GM19025 (cell line): ENCODE results near the gene BCAN.
"Not testable (repeated sequence)": the region's sequence is repeated elsewhere in the genome, so short reads cannot be mapped to it uniquely, and the experiment has no call there.

Source experiments
- ATAC-seq: cut with Tn5 transposase; IDR thresholded peaks from one replicate; pipeline ENCODE4 v1.9.1; 2021; ENCODE audit warnings: mild to moderate bottlenecking, low read depth, moderate library complexity; ENCODE audit not compliant: unreplicated experiment

BCAN gene

GRCh38 chr1:156612666-156613065, 29.3 kb upstream of the BCAN start:
- ATAC-seq, result no peak

DNA sequence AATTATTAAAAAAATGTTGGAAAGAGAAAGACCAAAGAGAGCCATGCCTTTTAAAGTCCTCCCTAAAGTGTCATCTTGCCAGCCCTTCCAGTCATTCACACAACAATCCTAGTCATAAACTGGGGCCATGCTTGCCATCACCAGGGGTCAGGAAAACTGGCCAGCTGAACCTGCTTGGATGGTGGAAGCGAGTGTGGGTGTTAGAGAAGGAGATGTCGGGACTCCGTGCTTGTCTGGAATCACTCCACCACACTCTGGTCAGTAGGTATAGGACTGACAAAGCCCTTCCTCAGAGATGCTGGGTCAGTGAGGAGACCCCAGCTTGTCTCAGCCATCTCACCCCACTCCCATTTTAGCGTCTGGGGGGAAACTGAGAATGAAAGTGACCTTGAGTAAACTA, 26.0 kb upstream of the BCAN start:
- ATAC-seq, result no peak

DNA sequence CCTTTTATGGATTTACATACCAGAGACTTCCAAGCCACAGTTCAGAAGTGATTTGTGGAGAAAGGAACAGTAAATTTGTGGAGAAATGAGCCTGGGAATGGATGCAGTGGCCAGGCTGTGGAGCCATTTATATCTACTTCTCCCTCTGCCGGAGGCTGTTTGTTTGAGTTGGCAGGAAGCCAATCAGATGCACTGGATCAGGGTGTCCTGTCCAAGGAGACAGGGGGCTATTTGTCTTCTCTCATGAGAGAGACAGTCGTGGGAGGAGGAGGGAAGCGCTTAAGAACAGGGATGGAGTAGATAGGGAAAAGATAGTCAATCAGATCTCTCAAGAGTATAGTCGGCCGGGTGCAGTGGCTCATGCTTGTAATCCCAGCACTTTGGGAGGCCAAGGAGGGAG, 25.5 kb upstream of the BCAN start:
- no peak for ATAC-seq

DNA sequence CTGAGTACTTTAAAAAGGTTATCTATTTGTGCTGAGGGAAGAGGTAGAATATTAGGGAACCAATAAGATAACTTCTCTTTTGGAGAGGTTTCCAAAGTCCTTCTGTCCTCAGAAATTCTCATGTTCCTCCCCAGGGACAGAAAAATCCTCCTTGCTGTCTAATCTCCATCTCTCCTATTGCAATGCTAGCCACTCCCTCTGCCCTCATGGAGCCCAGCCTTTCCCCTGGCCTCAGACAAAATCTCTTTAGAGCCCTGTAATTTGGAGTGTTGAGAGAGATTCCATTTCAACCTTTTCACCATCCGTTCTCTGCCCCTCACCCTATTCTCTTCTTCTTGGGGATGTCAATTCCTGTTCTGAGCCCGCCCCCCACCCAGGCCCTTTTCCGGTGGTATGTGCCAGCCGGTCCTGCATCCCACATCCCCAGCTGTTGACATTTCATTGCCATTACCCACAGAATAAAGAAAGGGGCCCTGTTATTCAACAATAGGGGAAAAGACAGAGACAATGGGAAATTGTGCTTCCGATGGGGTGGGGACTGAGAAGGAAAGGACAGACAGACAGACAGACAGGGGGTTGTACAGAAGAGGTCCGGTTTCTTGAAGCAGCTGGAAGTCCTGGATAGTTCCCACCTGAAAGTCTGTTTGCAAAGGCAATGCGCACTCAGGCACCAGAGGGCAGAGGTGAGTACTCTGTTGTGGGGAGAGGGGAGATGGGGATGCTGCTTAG, 22.9 kb upstream of the BCAN start, which contains the start of gene HAPLN2:
HAPLN2 (plus strand) TSS at position 563 of the 729 bp plus-strand sequence. CDS start 4,076 bp downstream, outside the sequence.
- no peak for ATAC-seq

DNA sequence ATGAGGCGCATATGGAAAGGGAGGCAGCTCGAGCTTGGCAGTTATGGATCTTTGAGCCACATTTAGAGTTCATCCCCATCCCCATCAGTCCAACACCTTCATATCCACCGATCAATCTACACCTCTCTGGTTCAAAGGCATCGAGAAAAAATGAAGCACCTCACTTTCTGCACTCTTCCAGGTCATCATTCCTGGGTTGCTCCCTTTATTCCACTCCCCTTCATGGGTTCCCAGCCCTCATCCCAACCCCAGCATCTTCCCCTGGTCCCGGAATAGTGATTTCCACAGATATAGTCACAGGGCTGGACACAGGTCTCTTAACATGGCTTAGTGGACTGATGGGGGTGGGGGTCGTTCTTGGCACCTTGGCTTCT, 22.3 kb upstream of the BCAN start:
- ATAC-seq, result no peak

- ATAC-seq, result no peak
These were observed 19.2 kb upstream of the BCAN start for GRCh38 chr1:156622581-156623297.

GRCh38 chr1:156623946-156624813, 17.7 kb upstream of the BCAN start:
- ATAC-seq, result no peak

DNA sequence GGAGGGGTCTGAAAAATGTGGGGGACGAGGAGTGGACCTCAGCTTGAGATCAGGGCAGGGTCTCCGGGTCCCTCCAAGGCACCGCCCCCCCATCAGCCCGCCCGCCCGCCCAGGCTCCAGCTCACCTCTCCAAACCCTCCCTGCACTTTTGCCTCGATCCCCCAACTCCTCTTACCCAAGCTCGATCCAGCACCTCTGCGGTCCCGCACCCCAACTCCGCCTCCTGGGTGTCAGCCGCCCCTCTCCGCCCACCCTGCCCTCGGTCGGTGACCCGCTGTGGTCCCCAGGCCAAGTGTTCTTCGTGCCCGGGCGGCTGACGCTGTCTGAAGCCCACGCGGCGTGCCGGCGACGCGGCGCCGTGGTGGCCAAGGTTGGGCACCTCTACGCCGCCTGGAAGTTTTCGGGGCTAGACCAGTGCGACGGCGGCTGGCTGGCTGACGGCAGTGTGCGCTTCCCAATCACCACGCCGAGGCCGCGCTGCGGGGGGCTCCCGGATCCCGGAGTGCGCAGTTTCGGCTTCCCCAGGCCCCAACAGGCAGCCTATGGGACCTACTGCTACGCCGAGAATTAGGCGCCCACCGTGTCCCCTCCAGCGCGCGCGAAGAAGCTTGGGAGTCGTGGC, 17.0 kb upstream of the BCAN start:
- no peak for ATAC-seq

DNA sequence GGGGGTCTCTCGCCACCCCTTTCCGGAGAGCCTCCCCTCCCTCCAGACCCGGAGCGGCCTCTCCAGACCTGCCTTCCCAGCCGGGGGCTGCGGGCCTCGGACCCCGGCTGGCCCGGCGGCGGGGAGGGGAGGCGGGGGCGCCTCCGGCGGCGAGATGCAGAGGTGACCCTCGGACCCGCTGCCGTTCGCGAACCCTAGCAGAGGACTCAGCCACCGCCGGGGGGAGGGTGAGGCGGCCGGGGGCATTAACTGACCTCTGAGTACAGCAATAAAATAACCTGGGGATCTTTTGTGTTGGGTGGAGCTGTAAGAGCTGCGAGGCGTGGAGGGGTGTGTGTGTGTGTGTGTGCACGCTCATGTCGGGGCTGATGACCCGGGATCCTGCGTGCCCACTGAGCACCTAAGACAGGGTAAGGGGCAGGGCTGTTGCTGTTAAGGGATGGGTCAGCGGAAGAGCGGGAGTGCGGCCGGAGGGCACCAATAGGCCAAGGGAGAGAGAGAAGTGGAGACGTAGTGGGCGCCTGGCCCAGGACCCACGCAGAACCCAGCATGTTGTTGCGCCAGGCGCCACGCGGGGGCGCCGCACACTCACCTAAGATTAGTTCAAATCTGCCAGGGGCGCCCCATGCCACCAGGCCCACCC, 16.4 kb upstream of the BCAN start:
- ATAC-seq, result no peak

DNA sequence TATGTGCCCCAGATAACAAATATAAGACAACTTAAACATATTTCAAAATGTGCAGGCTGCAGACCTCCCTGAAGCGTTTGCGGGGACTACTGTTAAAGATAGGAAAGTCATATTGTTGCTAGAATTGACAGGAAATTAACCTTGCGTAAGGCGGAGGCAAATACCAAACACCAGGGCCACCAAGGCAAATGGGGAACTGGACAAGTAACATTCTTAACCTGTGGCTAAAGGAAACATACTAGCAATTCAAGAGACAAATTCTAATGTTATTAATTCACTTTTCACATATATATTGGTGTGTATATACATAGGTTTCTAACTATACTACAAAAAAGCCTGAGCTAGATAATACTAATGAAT, 15.9 kb upstream of the BCAN start:
- ATAC-seq, result no peak

DNA sequence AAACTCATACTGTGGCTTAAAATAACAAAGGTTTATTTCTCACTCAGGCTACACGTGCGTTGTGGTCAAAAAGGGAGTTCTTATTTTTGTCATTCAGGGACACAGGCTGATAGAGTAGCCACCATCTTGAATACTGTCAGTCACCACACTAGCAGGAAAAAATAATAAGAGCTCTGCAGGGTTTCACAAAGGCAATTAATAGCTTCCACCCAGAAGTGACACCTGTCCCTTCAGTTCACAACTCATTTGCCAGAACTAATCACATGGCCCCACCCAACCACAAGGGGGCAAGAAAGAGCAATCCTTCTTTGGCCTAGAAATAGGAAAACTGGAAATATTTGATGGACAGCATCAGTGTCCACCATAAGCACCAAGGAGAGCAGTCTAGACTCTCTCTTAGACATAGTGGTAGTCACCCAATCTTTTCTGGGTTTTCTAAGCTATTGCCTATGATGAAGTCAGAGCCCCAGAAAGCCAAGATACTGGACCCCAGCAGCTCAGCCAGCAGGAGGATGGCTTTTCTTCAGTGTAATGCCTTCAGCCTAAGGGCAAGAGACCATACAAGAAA, 14.5 kb upstream of the BCAN start:
- no peak for ATAC-seq

DNA sequence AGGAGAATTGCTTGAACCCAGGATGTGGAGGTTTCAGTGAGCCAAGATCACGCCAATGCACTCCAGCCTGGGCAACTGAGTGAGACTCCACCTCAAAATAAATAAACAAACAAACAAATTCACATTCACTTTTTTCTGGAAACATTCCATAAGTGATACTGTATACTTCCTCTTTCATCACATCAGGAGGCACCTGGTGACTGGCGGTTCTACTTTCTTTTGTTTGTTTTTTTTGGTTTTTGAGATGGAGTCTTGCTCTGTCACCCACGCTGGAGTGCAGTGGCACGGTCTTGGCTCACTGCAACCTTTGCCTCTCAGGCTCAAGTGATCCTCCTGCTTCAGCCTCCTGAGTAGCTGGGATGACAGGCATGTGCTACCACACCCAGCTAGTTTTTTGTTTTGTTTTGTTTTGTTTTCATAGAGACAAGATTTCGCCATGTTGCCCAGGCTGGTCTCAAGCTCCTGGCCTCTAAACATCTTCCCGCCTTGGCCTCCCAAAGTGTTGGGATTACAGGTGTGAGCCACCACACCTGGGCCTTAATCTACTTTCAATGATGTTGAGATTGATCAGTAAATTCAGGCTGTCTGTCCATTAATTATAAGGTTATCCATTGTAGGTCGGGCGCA, 12.0 kb upstream of the BCAN start:
- ATAC-seq, result no peak

- not testable (repeated sequence) for ATAC-seq
These were observed 10.8 kb upstream of the BCAN start for GRCh38 chr1:156631152-156631551.

- ATAC-seq, result no peak
These were observed 9.6 kb upstream of the BCAN start for GRCh38 chr1:156632355-156632754.

- no peak for ATAC-seq
These were observed 3.5 kb upstream of the BCAN start for GRCh38 chr1:156638189-156638985.

GRCh38 chr1:156639601-156640101, 2.3 kb upstream of the BCAN start:
- ATAC-seq, result no peak

DNA sequence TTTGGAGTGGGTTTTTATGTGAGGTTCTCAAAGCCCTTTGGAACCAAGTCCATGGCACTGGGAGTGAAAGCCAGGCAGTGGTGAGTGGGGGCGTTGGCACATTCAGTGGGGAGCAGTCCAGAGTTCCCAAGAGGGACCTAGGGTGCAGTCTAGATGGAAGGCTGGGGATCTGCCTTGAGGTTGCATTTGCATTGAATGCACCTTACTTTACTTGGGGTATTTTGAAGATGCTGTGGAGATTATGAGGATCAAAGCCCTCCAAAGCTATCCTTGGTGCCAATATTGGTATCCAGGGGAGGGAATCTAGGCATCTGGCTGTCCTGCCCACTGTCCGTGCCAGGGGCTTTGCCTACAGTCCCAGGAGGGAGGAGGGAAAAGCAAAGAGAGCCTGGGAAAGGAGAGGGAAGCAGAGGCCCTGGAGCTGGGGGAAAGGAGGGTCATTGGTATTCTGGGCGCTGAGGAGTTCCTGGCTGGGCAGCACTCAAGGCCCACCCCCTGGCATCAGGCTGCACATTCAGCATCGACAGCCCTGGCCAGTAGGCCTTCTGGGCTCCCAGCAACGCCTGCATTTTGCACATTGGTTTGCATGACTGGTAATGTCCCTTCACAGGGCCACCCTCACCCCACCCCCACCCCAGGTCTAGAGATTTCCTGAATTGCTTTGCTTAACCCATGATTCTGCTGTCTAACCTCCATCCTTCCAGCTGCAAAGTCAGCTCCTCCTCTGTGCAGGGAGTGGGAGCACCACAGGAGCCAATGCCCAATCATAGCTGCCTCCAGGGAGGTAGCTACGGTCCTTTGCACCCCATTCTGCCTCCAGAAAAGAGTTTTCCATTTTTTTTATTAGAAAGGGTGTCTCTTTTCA, 843 bp upstream of the BCAN start:
- ATAC-seq, result no peak
